ENCODE results near the gene GDNF.
A peak's percentile ranks its signal among the peaks of the same experiment; 100 is the strongest.

The GDNF gene

GRCh38 chr5:37841203-37841602, 1.4 kb upstream of the GDNF start:
- Mint-ChIP-seq H3K9me3 (no peaks in the 10 kb centered on the region), H3K4me1 (peaks cover 16% of the 10 kb centered on the region), H3K4me3 (no peak overlapping the region), H3K36me3 (ENCODE audit: insufficient read depth) (no peaks in the 10 kb centered on the region), H3K27me3 (peaks cover 77% of the 10 kb centered on the region), H3K27ac (ENCODE audit: low read depth) (no peak overlapping the region)
- ATAC-seq (replicated peaks; ENCODE audit: extremely low read depth, poor library complexity, severe bottlenecking) (no peak), DNase-seq (ENCODE audit: low spot score in 2 of 2) (no peak)

DNA sequence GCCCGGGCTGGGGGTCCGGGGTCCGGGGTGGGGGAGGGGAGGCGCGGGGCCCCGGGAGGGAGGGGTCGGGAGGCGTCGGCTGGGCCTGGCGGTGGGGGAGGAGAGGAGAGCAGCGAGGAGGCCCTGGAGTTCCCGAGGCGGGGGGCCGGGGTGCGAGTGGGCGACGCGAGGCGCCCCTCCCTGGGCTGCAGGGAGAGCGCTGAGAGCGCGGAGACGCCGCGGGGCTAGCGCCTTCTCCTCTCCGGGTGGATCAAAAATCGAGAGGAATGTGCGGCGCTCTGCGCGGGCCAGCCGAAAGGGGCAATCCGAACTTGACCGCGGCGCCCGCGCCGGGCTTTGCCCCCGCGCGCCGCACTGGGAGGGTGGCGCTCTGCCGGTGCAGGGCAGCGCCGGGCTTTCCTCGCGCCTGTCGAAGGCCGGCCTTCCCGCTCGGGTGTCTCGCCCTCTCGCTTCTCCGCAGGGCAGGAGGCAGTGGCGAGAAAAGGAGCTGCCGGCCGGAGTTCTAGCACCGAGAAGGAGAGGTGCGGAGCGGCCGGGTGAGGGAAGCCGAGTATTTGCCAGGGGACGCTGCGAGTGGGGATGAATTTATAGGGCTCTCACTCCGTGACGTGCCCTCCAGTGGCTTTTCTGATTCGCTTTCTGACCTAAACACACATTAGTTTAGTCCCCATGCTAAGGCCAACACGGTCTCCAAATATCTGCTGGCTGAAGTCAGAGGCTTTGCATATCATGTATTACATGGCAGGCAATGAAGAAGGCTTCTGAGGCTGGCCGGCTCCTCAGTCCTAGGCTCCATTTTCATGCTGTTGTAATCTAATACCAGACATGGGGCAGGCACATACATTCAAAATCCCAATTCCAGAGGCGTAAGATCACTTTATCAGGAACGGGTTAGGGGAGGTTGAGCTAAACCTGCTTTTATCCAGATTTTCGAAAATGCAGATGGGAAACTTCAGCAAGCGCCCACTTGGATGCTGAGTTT, 503 bp upstream of the GDNF start:
- no peak overlapping the region for H3K27ac Mint-ChIP-seq (ENCODE audit: low read depth)
- ATAC-seq (replicated peaks; ENCODE audit: extremely low read depth, poor library complexity, severe bottlenecking) = no peak
- H3K4me3 Mint-ChIP-seq = no peak overlapping the region
- no peaks in the 10 kb centered on the region for H3K9me3 Mint-ChIP-seq
- H3K4me1 Mint-ChIP-seq = peaks cover 16% of the 10 kb centered on the region
- DNase-seq (ENCODE audit: low spot score in 2 of 2) = no peak
- H3K27me3 Mint-ChIP-seq = peaks cover 83% of the 10 kb centered on the region
- H3K36me3 Mint-ChIP-seq (ENCODE audit: insufficient read depth) = no peaks in the 10 kb centered on the region

DNA sequence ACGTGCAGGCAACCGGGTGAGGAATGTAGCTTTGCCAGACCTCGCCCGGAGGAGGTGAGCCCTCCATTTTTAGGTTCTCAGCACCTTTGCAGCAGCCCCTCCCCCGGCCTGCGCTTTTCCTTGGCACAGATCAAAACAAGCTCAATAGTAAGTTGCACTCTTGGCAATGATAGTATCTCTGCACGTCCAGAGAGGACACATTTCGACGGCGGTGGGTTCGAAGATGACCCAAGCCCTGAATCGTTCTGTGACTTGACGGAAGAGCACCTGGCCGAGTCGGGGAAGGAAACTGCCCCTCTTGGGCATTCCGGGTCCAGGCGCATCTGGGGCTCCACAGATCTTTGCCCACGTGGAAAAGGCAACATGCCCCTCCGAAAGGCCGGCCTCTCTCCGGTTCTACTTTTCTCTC, 904 bp downstream of the GDNF start:
- Mint-ChIP-seq H3K4me3 (peak overlapping the region; percentile 61), H3K4me1 (peaks cover 16% of the 10 kb centered on the region), H3K27ac (ENCODE audit: low read depth) (no peak overlapping the region), H3K36me3 (ENCODE audit: insufficient read depth) (no peaks in the 10 kb centered on the region), H3K9me3 (no peaks in the 10 kb centered on the region), H3K27me3 (peaks cover 86% of the 10 kb centered on the region)
- DNase-seq (ENCODE audit: low spot score in 2 of 2) = no peak
- ATAC-seq (replicated peaks; ENCODE audit: extremely low read depth, poor library complexity, severe bottlenecking) = no peak

- H3K9me3 Mint-ChIP-seq = no peaks in the 10 kb centered on the region
- no peak for DNase-seq (ENCODE audit: low spot score in 2 of 2)
- H3K27me3 Mint-ChIP-seq = peaks cover 86% of the 10 kb centered on the region
- no peak for ATAC-seq (replicated peaks; ENCODE audit: extremely low read depth, poor library complexity, severe bottlenecking)
- H3K27ac Mint-ChIP-seq (ENCODE audit: low read depth) = no peak overlapping the region
- H3K4me1 Mint-ChIP-seq = peaks cover 16% of the 10 kb centered on the region
- H3K4me3 Mint-ChIP-seq = peak overlapping the region; percentile 61
- no peaks in the 10 kb centered on the region for H3K36me3 Mint-ChIP-seq (ENCODE audit: insufficient read depth)
Observed at GRCh38 chr5:37838152-37838932, 1.5 kb downstream of the GDNF start.

- Mint-ChIP-seq H3K27me3 (peaks cover 91% of the 10 kb centered on the region), H3K4me3 (peak overlapping the region; percentile 61), H3K27ac (ENCODE audit: low read depth) (no peak overlapping the region), H3K36me3 (ENCODE audit: insufficient read depth) (no peaks in the 10 kb centered on the region), H3K9me3 (no peaks in the 10 kb centered on the region), H3K4me1 (peaks cover 16% of the 10 kb centered on the region)
- ATAC-seq (replicated peaks; ENCODE audit: extremely low read depth, poor library complexity, severe bottlenecking) (peak; percentile 33), DNase-seq (ENCODE audit: low spot score in 2 of 2) (no peak)
Observed at GRCh38 chr5:37837414-37838032, 2.3 kb downstream of the GDNF start.

DNA sequence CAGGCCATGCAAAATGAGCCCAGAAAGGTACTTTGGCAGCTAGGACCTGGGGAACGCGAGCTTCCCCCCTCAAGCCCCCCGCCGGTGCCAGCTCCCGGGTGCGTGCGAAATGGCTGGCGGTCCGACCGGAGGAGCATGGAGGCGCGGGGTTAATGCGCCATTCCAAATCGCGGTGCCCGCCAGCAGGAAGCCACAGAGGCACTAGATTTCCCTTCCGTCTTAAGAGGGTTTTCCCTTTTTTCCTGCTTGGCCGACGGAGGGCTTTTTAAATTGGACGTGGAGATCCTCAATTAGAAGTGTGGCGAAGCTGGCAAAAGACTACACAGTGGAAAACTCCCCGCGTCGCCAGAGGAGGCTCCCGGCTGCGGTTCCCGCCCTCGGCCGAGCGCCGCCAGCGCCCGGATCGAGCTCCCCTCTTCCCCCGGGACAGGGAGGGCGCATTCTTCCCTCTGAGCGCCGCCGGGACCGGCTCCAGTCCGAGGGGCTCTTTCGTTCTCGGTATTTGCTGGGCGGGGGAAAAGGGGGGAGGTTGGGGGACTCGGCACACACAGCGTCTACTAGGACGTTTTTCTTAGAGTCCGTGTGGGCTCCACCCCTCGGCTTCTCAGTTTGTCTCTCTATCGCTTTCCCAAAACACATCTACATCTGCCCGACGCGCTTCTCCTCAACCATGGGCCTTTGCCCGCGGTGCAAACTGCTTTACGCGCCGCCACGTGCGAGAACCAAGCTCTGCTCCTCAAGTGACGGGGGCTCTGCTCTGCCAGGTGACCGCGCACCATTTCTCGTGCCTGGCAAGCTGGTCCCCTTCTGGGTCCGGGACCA, 3.0 kb downstream of the GDNF start:
- no peak for ATAC-seq (replicated peaks; ENCODE audit: extremely low read depth, poor library complexity, severe bottlenecking)
- Mint-ChIP-seq H3K4me1 (peaks cover 16% of the 10 kb centered on the region), H3K27ac (ENCODE audit: low read depth) (no peak overlapping the region), H3K9me3 (no peaks in the 10 kb centered on the region), H3K27me3 (peaks cover 91% of the 10 kb centered on the region), H3K36me3 (ENCODE audit: insufficient read depth) (no peaks in the 10 kb centered on the region), H3K4me3 (peak overlapping the region; percentile 61)
- DNase-seq (ENCODE audit: low spot score in 2 of 2) = no peak

DNA sequence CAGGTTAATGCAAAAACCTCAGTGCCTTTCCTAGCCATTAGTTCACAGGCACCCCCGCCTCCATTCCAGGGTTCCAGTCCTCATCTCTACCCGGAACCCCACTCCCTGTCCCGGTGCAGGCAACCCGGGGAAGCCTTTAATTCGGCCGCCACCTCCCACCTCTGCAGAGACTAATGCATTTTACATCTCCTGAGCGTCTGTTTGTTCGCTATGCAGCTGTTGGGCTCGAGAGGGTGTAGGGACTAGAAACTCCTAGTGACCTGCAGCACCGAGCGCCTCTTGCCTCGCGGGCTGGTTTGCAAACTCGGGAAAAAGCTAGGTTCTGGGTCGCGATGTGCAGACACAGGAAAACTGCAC, 3.6 kb downstream of the GDNF start:
- Mint-ChIP-seq H3K4me3 (no peak overlapping the region), H3K36me3 (ENCODE audit: insufficient read depth) (no peaks in the 10 kb centered on the region), H3K27me3 (peaks cover 91% of the 10 kb centered on the region), H3K9me3 (no peaks in the 10 kb centered on the region), H3K27ac (ENCODE audit: low read depth) (no peak overlapping the region), H3K4me1 (peaks cover 16% of the 10 kb centered on the region)
- ATAC-seq (replicated peaks; ENCODE audit: extremely low read depth, poor library complexity, severe bottlenecking) (no peak), DNase-seq (ENCODE audit: low spot score in 2 of 2) (no peak)

DNA sequence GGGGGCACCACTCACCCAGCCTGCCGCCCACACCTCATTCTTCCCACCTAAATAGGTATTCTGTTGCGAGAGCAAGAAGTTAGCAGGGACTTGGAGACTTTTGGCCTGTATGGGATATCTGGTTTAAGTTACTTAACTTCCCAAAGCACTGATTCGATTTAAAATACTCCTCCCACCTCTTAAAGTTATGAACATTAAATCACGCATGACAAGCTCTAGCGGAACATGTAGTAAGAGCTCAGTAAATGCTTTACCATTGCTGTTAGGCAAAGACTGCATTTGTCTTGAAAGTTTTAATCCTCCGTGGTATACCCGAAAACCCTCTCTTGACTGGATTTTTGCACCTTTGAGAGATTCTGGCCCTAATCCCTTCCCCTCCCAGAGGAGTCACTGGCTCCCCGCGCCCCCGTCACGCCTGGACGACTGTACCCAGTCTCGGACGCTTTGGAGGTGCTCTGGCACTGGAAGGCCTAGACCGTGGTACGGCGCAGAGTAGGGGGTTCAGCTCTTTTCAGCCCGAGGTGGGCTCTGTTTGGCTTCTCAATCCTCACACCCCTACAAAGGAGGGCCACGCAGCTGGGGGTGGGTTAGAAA, 4.4 kb downstream of the GDNF start:
- no peaks in the 10 kb centered on the region for H3K9me3 Mint-ChIP-seq
- ATAC-seq (replicated peaks; ENCODE audit: extremely low read depth, poor library complexity, severe bottlenecking) (no peak), DNase-seq (ENCODE audit: low spot score in 2 of 2) (no peak)
- H3K4me3 Mint-ChIP-seq = no peak overlapping the region
- peaks cover 16% of the 10 kb centered on the region for H3K4me1 Mint-ChIP-seq
- H3K27ac Mint-ChIP-seq (ENCODE audit: low read depth) = no peak overlapping the region
- H3K27me3 Mint-ChIP-seq = peaks cover 91% of the 10 kb centered on the region
- H3K36me3 Mint-ChIP-seq (ENCODE audit: insufficient read depth) = no peaks in the 10 kb centered on the region

- DNase-seq (ENCODE audit: low spot score in 2 of 2) = no peak
- ATAC-seq (replicated peaks; ENCODE audit: extremely low read depth, poor library complexity, severe bottlenecking) = no peak
- Mint-ChIP-seq H3K4me3 (no peak overlapping the region), H3K9me3 (no peaks in the 10 kb centered on the region), H3K27ac (ENCODE audit: low read depth) (no peak overlapping the region), H3K27me3 (peaks cover 95% of the 10 kb centered on the region), H3K36me3 (ENCODE audit: insufficient read depth) (no peaks in the 10 kb centered on the region), H3K4me1 (peaks cover 16% of the 10 kb centered on the region)
Observed at GRCh38 chr5:37834542-37835379, 5.1 kb downstream of the GDNF start.

- ATAC-seq (replicated peaks; ENCODE audit: extremely low read depth, poor library complexity, severe bottlenecking) = no peak
- peaks cover 16% of the 10 kb centered on the region for H3K4me1 Mint-ChIP-seq
- no peak overlapping the region for H3K4me3 Mint-ChIP-seq
- H3K27me3 Mint-ChIP-seq = peaks cover 100% of the 10 kb centered on the region
- no peak for DNase-seq (ENCODE audit: low spot score in 2 of 2)
- H3K27ac Mint-ChIP-seq (ENCODE audit: low read depth) = no peak overlapping the region
- H3K9me3 Mint-ChIP-seq = no peaks in the 10 kb centered on the region
- no peaks in the 10 kb centered on the region for H3K36me3 Mint-ChIP-seq (ENCODE audit: insufficient read depth)
Observed at GRCh38 chr5:37833990-37834389, 5.9 kb downstream of the GDNF start.

GRCh38 chr5:37831821-37832534, 7.9 kb downstream of the GDNF start:
- Mint-ChIP-seq H3K27me3 (peaks cover 85% of the 10 kb centered on the region), H3K4me1 (peaks cover 2% of the 10 kb centered on the region), H3K36me3 (ENCODE audit: insufficient read depth) (no peaks in the 10 kb centered on the region), H3K27ac (ENCODE audit: low read depth) (no peak overlapping the region), H3K4me3 (no peak overlapping the region), H3K9me3 (no peaks in the 10 kb centered on the region)
- ATAC-seq (replicated peaks; ENCODE audit: extremely low read depth, poor library complexity, severe bottlenecking) (no peak), DNase-seq (ENCODE audit: low spot score in 2 of 2) (no peak)

Measured in central memory CD8-positive, alpha-beta T cell (primary cell).